ENCODE measurements around the gene NIBAN1. TPM values are rescaled to one million over a fixed set of nuclear protein-coding genes. Genes with fewer than 3 reads are reported as not detected.

The NIBAN1 gene
- total and polyA plus RNA-seq, 2 of the 8 experiments (the other 6 are each of a cell fraction or from before 2014, with no cell fraction given), result 5.7 to 15.2 TPM

- no peak overlapping the region for H3K4me3 ChIP-seq (ENCODE audit: extremely low read depth in 1 of 4, insufficient read depth in 2 of 4, low read depth in 3 of 4, low read length in 4 of 4)
- H2BK120ac ChIP-seq (replicated peaks; ENCODE audit: low read depth, low read length), result no peak overlapping the region
- no peak overlapping the region for H4K91ac ChIP-seq (replicated peaks; ENCODE audit: insufficient read length, low read length)
- H4K20me1 ChIP-seq (replicated peaks in 1 of 2; ENCODE audit: control insufficient read depth in 1 of 2, insufficient read depth in 2 of 2, low read length in 2 of 2), result no peaks in the 10 kb centered on the region
- no peak overlapping the region for H2BK5ac ChIP-seq (ENCODE audit: low read depth, low read length)
- no peaks in the 10 kb centered on the region for H3K9me3 ChIP-seq (ENCODE audit: insufficient read depth in 2 of 2, low read depth in 1 of 2, low read length in 1 of 2)
- TF ChIP-seq EP300 (IDR thresholded peaks at IDR 0.05; ENCODE audit: borderline replicate concordance in 1 of 2, low read depth in 2 of 2, low read length in 2 of 2) (no peak), TAF1 (IDR thresholded peaks at IDR 0.05; ENCODE audit: low read depth, low read length) (no peak), JUND (IDR thresholded peaks at IDR 0.05; ENCODE audit: low read length) (no peak), CBX8 (IDR thresholded peaks at IDR 0.05; ENCODE audit: borderline replicate concordance, low read depth, low read length) (no peak), CEBPB (IDR thresholded peaks at IDR 0.05; ENCODE audit: low read depth, low read length) (no peak)
- TF ChIP-seq, protein P1, sequence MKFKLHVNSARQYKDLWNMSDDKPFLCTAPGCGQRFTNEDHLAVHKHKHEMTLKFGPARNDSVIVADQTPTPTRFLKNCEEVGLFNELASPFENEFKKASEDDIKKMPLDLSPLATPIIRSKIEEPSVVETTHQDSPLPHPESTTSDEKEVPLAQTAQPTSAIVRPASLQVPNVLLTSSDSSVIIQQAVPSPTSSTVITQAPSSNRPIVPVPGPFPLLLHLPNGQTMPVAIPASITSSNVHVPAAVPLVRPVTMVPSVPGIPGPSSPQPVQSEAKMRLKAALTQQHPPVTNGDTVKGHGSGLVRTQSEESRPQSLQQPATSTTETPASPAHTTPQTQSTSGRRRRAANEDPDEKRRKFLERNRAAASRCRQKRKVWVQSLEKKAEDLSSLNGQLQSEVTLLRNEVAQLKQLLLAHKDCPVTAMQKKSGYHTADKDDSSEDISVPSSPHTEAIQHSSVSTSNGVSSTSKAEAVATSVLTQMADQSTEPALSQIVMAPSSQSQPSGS (IDR thresholded peaks at IDR 0.05; ENCODE audit: low read length), result no peak
- no peak for DNase-seq (ENCODE audit: low read depth in 1 of 2, low spot score in 2 of 2)
- no peaks in the 10 kb centered on the region for H3K4me1 ChIP-seq (replicated peaks in 1 of 4; ENCODE audit: control insufficient read depth in 3 of 4, insufficient read depth in 4 of 4, low read length in 3 of 4)
- no peak for FAIRE-seq
- no peaks in the 10 kb centered on the region for H3K27me3 ChIP-seq (replicated peaks in 1 of 4; ENCODE audit: control insufficient read depth in 3 of 4, extremely low read depth in 1 of 4, insufficient read depth in 3 of 4, low read length in 3 of 4)
- H3K23ac ChIP-seq (ENCODE audit: insufficient read length), result no peak overlapping the region
- H3K4ac ChIP-seq (replicated peaks; ENCODE audit: insufficient read length, low read depth, low read length), result no peak overlapping the region
- H3K79me1 ChIP-seq (ENCODE audit: low read depth, low read length), result no peaks in the 10 kb centered on the region
- no peaks in the 10 kb centered on the region for H3K79me2 ChIP-seq (ENCODE audit: control insufficient read depth in 1 of 2, insufficient read depth in 2 of 2, low read length in 2 of 2)
- POLR2A ChIA-PET (ENCODE audit: partially characterized antibody), result interaction anchor here (1.0 kb wide), 1 partner anchor 30 kb away, joined by 3 read pairs; no protein-coding TSS in a partner anchor
- no peak overlapping the region for H2AK5ac ChIP-seq (ENCODE audit: low read depth, low read length)
- 92% methylated on average over 3 of the region's 3 CpGs; no CpG with 5 or more reads in 1 of the 2 experiments for WGBS, 2 experiments (ENCODE audit: extremely low coverage in 1 of 2, insufficient coverage in 1 of 2, insufficient read length in 1 of 2, insufficient replicate concordance in 2 of 2, low coverage in 1 of 2, low lambda C conversion rate in 2 of 2, missing lambda C conversion rate in 1 of 2)
- no peak overlapping the region for H3K18ac ChIP-seq (ENCODE audit: extremely low read depth, low read length)
- no peak overlapping the region for H3K14ac ChIP-seq (ENCODE audit: insufficient read length)
- no peak overlapping the region for H3K27ac ChIP-seq (ENCODE audit: low read depth, low read length)
- no peak overlapping the region for H4K8ac ChIP-seq (ENCODE audit: extremely low read depth, insufficient read depth, low read length)
- no peak overlapping the region for H3K4me2 ChIP-seq (ENCODE audit: insufficient read depth in 1 of 2, low read depth in 2 of 2, low read length in 2 of 2)
- no peak overlapping the region for H2BK20ac ChIP-seq (ENCODE audit: low read length)
- H4K5ac ChIP-seq (ENCODE audit: insufficient read length, low read depth, low read length), result no peak overlapping the region
- no peaks in the 10 kb centered on the region; the same call in 1 of the 2 replicates for H3K23me2 ChIP-seq (ENCODE audit: low read depth, low read length)
- no peak overlapping the region for H2BK15ac ChIP-seq (ENCODE audit: low read length)
- H3K9ac ChIP-seq (replicated peaks in 1 of 4; ENCODE audit: extremely low read depth in 1 of 4, low read depth in 3 of 4, low read length in 3 of 4), result no peak overlapping the region
- H3K36me3 ChIP-seq (ENCODE audit: control insufficient read depth in 2 of 4, insufficient read depth in 4 of 4, low read length in 3 of 4), result no peaks in the 10 kb centered on the region
- CTCF ChIA-PET (ENCODE audit: partially characterized antibody), result interaction anchor here (1.0 to 1.4 kb wide), 2 partner anchors 32 to 278 kb away, joined by 3 read pairs; no protein-coding TSS in a partner anchor
- H3K56ac ChIP-seq (replicated peaks; ENCODE audit: insufficient read length, low read depth, low read length), result no peak overlapping the region
- no peak overlapping the region for H2BK12ac ChIP-seq (ENCODE audit: low read depth, low read length)
- H2AFZ ChIP-seq (ENCODE audit: low read length), result peak overlapping the region; percentile 40; the same call in 1 of the 2 replicates
Measured at GRCh38 chr1:185014941-185015340, 40.6 kb upstream of the NIBAN1 start.
